ENCODE data around the gene TMEM182.

GRCh38 chr2:102748107-102748506 lies 13.7 kb upstream of the TMEM182 start:
- TF ChIP-seq CTCF (IDR thresholded peaks at IDR 0.05) (no peak), POLR2A (IDR thresholded peaks at IDR 0.05) (no peak)

Measured in lower leg skin (tissue), 3 donors.